Astrocyte of the cerebellum (primary cell): ENCODE data around the gene DLG3.

Experiments used
- DNase-seq: peaks from one replicate; pipeline ENCODE4 v3.0.0-alpha.2; 2011; ENCODE audit warnings: low read depth
- H3K4me3 ChIP-seq: 2 replicates; pipeline ENCODE4 v1.5.1; 2011; ENCODE audit warnings: mild to moderate bottlenecking, low read depth, low read length, moderate library complexity
- CTCF ChIP-seq: IDR thresholded peaks from 2 replicates; pipeline ENCODE4 v1.5.1; 2012; ENCODE audit warnings: low read length, low read depth, moderate library complexity, mild to moderate bottlenecking; ENCODE audit errors: missing control alignments
- in situ Hi-C: cut with HindIII; loops from 2 replicates; pipeline ENCODE4 v1.10.0; 2017; ENCODE audit warnings: low sequenced_read_pairs

DLG3 gene

GRCh38 chrX:70429759-70430158 lies 14.9 kb upstream of the DLG3 start:
- DNase-seq, result no peak
- no peak overlapping the region for H3K4me3 ChIP-seq
- in situ Hi-C loops, result no loop called here
- no peak for TF ChIP-seq CTCF

GRCh38 chrX:70432936-70433847 lies 11.4 kb upstream of the DLG3 start:
- no peak for TF ChIP-seq CTCF
- DNase-seq, result no peak
- H3K4me3 ChIP-seq, result peak overlapping the region; percentile 73
- in situ Hi-C loops, result no loop called here

- in situ Hi-C loops, result no loop called here
- peak; percentile 52 for TF ChIP-seq CTCF
- DNase-seq, result no peak
- peak overlapping the region; percentile 73 for H3K4me3 ChIP-seq
Measured at GRCh38 chrX:70433848-70434351, 10.7 kb upstream of the DLG3 start.

GRCh38 chrX:70434352-70434866 lies 10.2 kb upstream of the DLG3 start:
- peak overlapping the region; percentile 73 for H3K4me3 ChIP-seq
- in situ Hi-C loops, result no loop called here
- DNase-seq, result peak; percentile 39
- TF ChIP-seq CTCF, result no peak

- TF ChIP-seq CTCF, result no peak
- H3K4me3 ChIP-seq, result peak overlapping the region; percentile 73
- DNase-seq, result no peak
- in situ Hi-C loops, result no loop called here
Measured at GRCh38 chrX:70434914-70435586, 9.6 kb upstream of the DLG3 start.

GRCh38 chrX:70436343-70436742 lies 8.3 kb upstream of the DLG3 start:
- in situ Hi-C loops, result no loop called here
- no peak overlapping the region for H3K4me3 ChIP-seq
- DNase-seq, result no peak
- TF ChIP-seq CTCF, result no peak
